ENCODE data around the gene FOXI1.

FOXI1 gene

GRCh38 chr5:170145462-170145861, 39.8 kb downstream of the FOXI1 start:
- no peaks in the 10 kb centered on the region for H3F3A ChIP-seq (ENCODE audit: low read depth)
- no peaks in the 10 kb centered on the region for H3K27me3 ChIP-seq (ENCODE audit: insufficient read depth, low read length, poor library complexity, severe bottlenecking)
- H3K4me1 ChIP-seq (ENCODE audit: insufficient read depth, low read length, poor library complexity, severe bottlenecking), result no peaks in the 10 kb centered on the region
- H3K4me2 ChIP-seq (ENCODE audit: low read depth, low read length, poor library complexity, severe bottlenecking), result no peak overlapping the region
- H2AFZ ChIP-seq (ENCODE audit: low read length), result no peak overlapping the region
- no peaks in the 10 kb centered on the region for H3K9me2 ChIP-seq (replicated peaks; ENCODE audit: low read depth, low read length)
- no peaks in the 10 kb centered on the region for H3K9me3 ChIP-seq (ENCODE audit: insufficient read depth, low read depth, low read length)
- no peak overlapping the region for H3K9ac ChIP-seq (ENCODE audit: low read depth, low read length, poor library complexity, severe bottlenecking)
- no peaks in the 10 kb centered on the region for H3K79me2 ChIP-seq (ENCODE audit: insufficient read depth, low read length)
- TF ChIP-seq, protein P1, sequence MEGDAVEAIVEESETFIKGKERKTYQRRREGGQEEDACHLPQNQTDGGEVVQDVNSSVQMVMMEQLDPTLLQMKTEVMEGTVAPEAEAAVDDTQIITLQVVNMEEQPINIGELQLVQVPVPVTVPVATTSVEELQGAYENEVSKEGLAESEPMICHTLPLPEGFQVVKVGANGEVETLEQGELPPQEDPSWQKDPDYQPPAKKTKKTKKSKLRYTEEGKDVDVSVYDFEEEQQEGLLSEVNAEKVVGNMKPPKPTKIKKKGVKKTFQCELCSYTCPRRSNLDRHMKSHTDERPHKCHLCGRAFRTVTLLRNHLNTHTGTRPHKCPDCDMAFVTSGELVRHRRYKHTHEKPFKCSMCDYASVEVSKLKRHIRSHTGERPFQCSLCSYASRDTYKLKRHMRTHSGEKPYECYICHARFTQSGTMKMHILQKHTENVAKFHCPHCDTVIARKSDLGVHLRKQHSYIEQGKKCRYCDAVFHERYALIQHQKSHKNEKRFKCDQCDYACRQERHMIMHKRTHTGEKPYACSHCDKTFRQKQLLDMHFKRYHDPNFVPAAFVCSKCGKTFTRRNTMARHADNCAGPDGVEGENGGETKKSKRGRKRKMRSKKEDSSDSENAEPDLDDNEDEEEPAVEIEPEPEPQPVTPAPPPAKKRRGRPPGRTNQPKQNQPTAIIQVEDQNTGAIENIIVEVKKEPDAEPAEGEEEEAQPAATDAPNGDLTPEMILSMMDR (conservative IDR thresholded peaks at IDR 0.05; ENCODE audit: low read length), result no peak
- no peak overlapping the region for H3K4me3 ChIP-seq (ENCODE audit: low read length, poor library complexity, severe bottlenecking)
- no peaks in the 10 kb centered on the region for H3K36me3 ChIP-seq (ENCODE audit: insufficient read depth, low read length)
- H4K20me1 ChIP-seq (ENCODE audit: insufficient read depth, low read length, poor library complexity, severe bottlenecking), result no peaks in the 10 kb centered on the region

DNA sequence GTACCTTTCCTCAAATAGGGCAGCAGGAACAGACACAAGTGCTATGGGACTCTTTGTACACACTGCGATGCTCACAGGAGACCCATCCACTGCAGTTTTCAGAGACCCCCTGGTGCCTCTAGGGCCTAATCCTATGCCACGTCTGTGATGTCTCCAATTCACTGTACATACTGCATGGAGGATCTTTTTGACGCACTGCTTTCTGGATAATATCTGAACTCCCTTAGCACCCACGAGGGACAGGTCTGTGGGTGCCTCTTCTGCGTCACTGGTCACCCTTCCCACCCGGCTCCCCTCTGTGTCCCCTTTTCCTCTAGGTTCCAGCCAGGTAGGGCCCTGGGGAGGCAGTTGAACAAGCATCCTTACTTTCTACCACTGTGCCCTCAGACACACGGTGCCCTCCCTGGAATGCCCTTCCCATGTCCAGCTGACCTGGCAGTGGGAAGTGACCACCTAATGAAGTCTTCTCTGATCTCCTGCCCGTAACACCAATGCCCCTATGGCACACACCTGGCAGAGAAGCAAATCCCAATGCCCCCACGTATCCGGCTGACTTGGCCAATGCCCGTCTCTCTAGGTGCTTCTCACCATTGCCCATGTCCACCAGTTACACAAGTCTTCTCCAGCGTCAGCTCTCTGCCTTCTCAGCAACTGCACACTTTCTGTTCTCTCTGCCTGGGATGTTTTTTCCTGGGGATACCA, 41.5 kb downstream of the FOXI1 start:
- Histone ChIP-seq H4K20me1 (ENCODE audit: insufficient read depth, low read length, poor library complexity, severe bottlenecking) (no peaks in the 10 kb centered on the region), H3K36me3 (ENCODE audit: insufficient read depth, low read length) (no peaks in the 10 kb centered on the region)

DNA sequence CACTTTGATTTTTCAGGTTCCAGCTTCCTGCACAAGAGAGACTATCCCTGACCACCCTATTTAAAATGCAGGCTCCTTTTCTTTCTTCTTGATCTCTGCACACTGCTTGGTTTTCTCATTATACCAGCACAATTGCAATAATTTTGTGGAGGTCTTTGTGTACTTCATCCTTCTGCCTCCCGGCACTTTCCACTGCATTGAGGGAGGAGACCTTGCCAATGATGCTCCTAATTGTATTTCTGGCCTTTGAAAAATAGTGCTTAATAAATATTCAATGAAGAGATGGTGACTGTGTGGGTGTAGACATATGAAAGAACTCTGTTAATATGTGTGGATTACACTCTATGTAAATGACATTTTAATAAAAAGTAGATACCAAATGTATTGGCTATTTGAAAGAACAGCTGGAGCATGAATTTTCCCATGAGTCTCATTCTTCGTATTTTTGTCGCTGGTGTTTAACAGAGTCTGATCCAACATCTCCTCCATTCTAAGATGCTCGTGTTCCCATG, 42.1 kb downstream of the FOXI1 start:
- no peaks in the 10 kb centered on the region for H3K79me2 ChIP-seq (ENCODE audit: insufficient read depth, low read length)
- H3K27me3 ChIP-seq (ENCODE audit: insufficient read depth, low read length, poor library complexity, severe bottlenecking), result no peaks in the 10 kb centered on the region
- no peaks in the 10 kb centered on the region for H3K9me2 ChIP-seq (replicated peaks; ENCODE audit: low read depth, low read length)
- H3K9me3 ChIP-seq (ENCODE audit: insufficient read depth, low read depth, low read length), result no peaks in the 10 kb centered on the region
- H3K4me1 ChIP-seq (ENCODE audit: insufficient read depth, low read length, poor library complexity, severe bottlenecking), result no peaks in the 10 kb centered on the region
- H3K9ac ChIP-seq (ENCODE audit: low read depth, low read length, poor library complexity, severe bottlenecking), result no peak overlapping the region
- no peak overlapping the region for H3K4me2 ChIP-seq (ENCODE audit: low read depth, low read length, poor library complexity, severe bottlenecking)
- no peaks in the 10 kb centered on the region for H4K20me1 ChIP-seq (ENCODE audit: insufficient read depth, low read length, poor library complexity, severe bottlenecking)
- H3F3A ChIP-seq (ENCODE audit: low read depth), result no peaks in the 10 kb centered on the region
- no peak overlapping the region for H3K4me3 ChIP-seq (ENCODE audit: low read length, poor library complexity, severe bottlenecking)
- TF ChIP-seq, protein P1 (conservative IDR thresholded peaks at IDR 0.05; ENCODE audit: low read length), result no peak
- TF ChIP-seq EZH2phosphoT487 (IDR thresholded peaks at IDR 0.05; ENCODE audit: borderline replicate concordance), result no peak
- no peaks in the 10 kb centered on the region for H3K36me3 ChIP-seq (ENCODE audit: insufficient read depth, low read length)
- no peak overlapping the region for H2AFZ ChIP-seq (ENCODE audit: low read length)

More for the DNA sequence above, 41.5 kb downstream of the FOXI1 start:
- Histone ChIP-seq H3K9me2 (replicated peaks; ENCODE audit: low read depth, low read length) (no peaks in the 10 kb centered on the region), H3K9ac (ENCODE audit: low read depth, low read length, poor library complexity, severe bottlenecking) (no peak overlapping the region), H3F3A (ENCODE audit: low read depth) (no peaks in the 10 kb centered on the region), H3K79me2 (ENCODE audit: insufficient read depth, low read length) (no peaks in the 10 kb centered on the region), H3K4me1 (ENCODE audit: insufficient read depth, low read length, poor library complexity, severe bottlenecking) (no peaks in the 10 kb centered on the region), H3K27me3 (ENCODE audit: insufficient read depth, low read length, poor library complexity, severe bottlenecking) (no peaks in the 10 kb centered on the region), H3K9me3 (ENCODE audit: insufficient read depth, low read depth, low read length) (no peaks in the 10 kb centered on the region), H3K4me3 (ENCODE audit: low read length, poor library complexity, severe bottlenecking) (no peak overlapping the region), H2AFZ (ENCODE audit: low read length) (no peak overlapping the region), H3K4me2 (ENCODE audit: low read depth, low read length, poor library complexity, severe bottlenecking) (no peak overlapping the region)
- no peak for TF ChIP-seq EZH2phosphoT487 (IDR thresholded peaks at IDR 0.05; ENCODE audit: borderline replicate concordance)
- TF ChIP-seq, protein P1 (conservative IDR thresholded peaks at IDR 0.05; ENCODE audit: low read length), result no peak
